SK-N-SH (cell line): ENCODE data around the gene PF4V1. TPM values are rescaled to one million over a fixed set of nuclear protein-coding genes. Genes with fewer than 3 reads are reported as not detected.

Experiments used
- CTCF ChIA-PET: fragments of 300-600, 350-600 bp; formaldehyde crosslinking; extraction: SDS; loops from one replicate; lab custom pipeline; 2021; lab: Yijun Ruan, JAX
- POLR2A ChIA-PET: fragments of 350-600 bp; sonication (Branson Sonifier 250); formaldehyde crosslinking; extraction: SDS; loops from one replicate; lab custom pipeline; 2020; ENCODE audit warnings: antibody characterized with exemption, inconsistent platforms; lab: Yijun Ruan, JAX
- DNase-seq: peaks from one replicate; pipeline ENCODE4 v3.0.0; 2012
- H2AFZ ChIP-seq: fragments of 200-600 bp; sonication (generic); 2 replicates; pipeline ENCODE4 v1.8.1; 2016; ENCODE audit warnings: antibody characterized with exemption, mild to moderate bottlenecking, low read depth
- H3F3A ChIP-seq: fragments of 200-600 bp; sonication (generic); replicated peaks from 2 replicates; pipeline ENCODE3; 2016; ENCODE audit warnings: antibody characterized with exemption, mild to moderate bottlenecking; ENCODE audit not compliant: insufficient read depth
- H3K27ac ChIP-seq, 2 experiments: fragments of 200-500 bp in 1 of 2; fragments of 200-600 bp in 1 of 2; sonication (Bioruptor generic) in 1 of 2; sonication (generic), shearing (Covaris generic) in 1 of 2; 2 replicates each; pipeline versions ENCODE4 v1.5.1 to v1.6.1; 2014 to 2016; ENCODE audit warnings: low read depth in 2 of 2, inconsistent platforms in 1 of 2, low read length in 1 of 2, mild to moderate bottlenecking in 1 of 2, mixed read lengths in 1 of 2
- H3K27me3 ChIP-seq: fragments of 200-600 bp; sonication (generic), shearing (Covaris generic); 2 replicates; pipeline ENCODE4 v1.6.1; 2016; ENCODE audit warnings: mixed run types; ENCODE audit not compliant: insufficient read depth
- H3K36me3 ChIP-seq, 2 experiments: fragments of 200-500 bp in 1 of 2; fragments of 200-600 bp in 1 of 2; sonication (Bioruptor generic) in 1 of 2; sonication (generic) in 1 of 2; replicated peaks in 1 of 2; 2 replicates each; pipeline versions ENCODE3 to v1.5.1; 2014 to 2016; ENCODE audit warnings: low read length in 1 of 2, mild to moderate bottlenecking in 1 of 2; ENCODE audit not compliant: insufficient read depth in 2 of 2, control insufficient read depth in 1 of 2
- H3K4me1 ChIP-seq, 2 experiments: fragments of 200-500 bp in 1 of 2; fragments of 200-600 bp in 1 of 2; sonication (Bioruptor generic) in 1 of 2; sonication (generic), shearing (Covaris generic) in 1 of 2; 2 replicates each; pipeline versions ENCODE4 v1.5.1 to v1.6.1; 2014 to 2016; ENCODE audit warnings: low read depth in 1 of 2, low read length in 1 of 2, mixed run types in 1 of 2; ENCODE audit not compliant: insufficient read depth in 2 of 2, control insufficient read depth in 1 of 2
- H3K4me2 ChIP-seq: fragments of 200-600 bp; sonication (generic), shearing (Covaris generic); 2 replicates; pipeline ENCODE4 v1.6.1; 2017; ENCODE audit warnings: mixed run types
- H3K4me3 ChIP-seq, 2 experiments: fragments of 200-500 bp in 1 of 2; fragments of 200-600 bp in 1 of 2; sonication (Bioruptor generic) in 1 of 2; sonication (generic), shearing (Covaris generic) in 1 of 2; 2 replicates each; pipeline versions ENCODE4 v1.5.1 to v1.8.1; 2014 to 2016; ENCODE audit warnings: low read depth in 2 of 2, inconsistent platforms in 1 of 2, low read length in 1 of 2, mild to moderate bottlenecking in 1 of 2, mixed read lengths in 1 of 2, moderate library complexity in 1 of 2
- H3K79me2 ChIP-seq: fragments of 200-600 bp; sonication (generic); 2 replicates; pipeline ENCODE4 v1.8.1; 2017; ENCODE audit warnings: mild to moderate bottlenecking; ENCODE audit not compliant: insufficient read depth
- H3K9ac ChIP-seq: fragments of 200-600 bp; sonication (generic); 2 replicates; pipeline ENCODE4 v1.6.1; 2017; ENCODE audit warnings: mixed run types
- H3K9me2 ChIP-seq: fragments of 200-600 bp; sonication (generic); 2 replicates; pipeline ENCODE4 v1.6.1; 2017; ENCODE audit warnings: mixed run types
- H3K9me3 ChIP-seq: fragments of 200-600 bp; sonication (generic); 2 replicates; pipeline ENCODE4 v1.6.1; 2017; ENCODE audit warnings: mixed run types, mild to moderate bottlenecking, moderate library complexity
- H4K20me1 ChIP-seq: fragments of 200-600 bp; sonication (generic); 2 replicates; pipeline ENCODE4 v1.6.1; 2017; ENCODE audit warnings: mild to moderate bottlenecking, mixed run types; ENCODE audit not compliant: insufficient read depth
- EZH2phosphoT487 ChIP-seq: fragments of 200-600 bp; sonication (generic); IDR thresholded peaks from 2 replicates; pipeline ENCODE4 v1.6.1; 2017; ENCODE audit warnings: low read depth, mixed run types, mild to moderate bottlenecking, antibody characterized with exemption, moderate library complexity, borderline replicate concordance
- FOSL2 ChIP-seq: IDR thresholded peaks from 2 replicates; pipeline ENCODE4 v1.4.0; 2012; ENCODE audit warnings: low read depth, mild to moderate bottlenecking, moderate library complexity, borderline replicate concordance
- FOXJ3 ChIP-seq: sonication (generic); formaldehyde crosslinking; IDR thresholded peaks from 2 replicates; pipeline ENCODE4 v1.5.1; 2020; ENCODE audit warnings: mild to moderate bottlenecking, missing genetic modification reagents
- GABPA ChIP-seq: IDR thresholded peaks from 2 replicates; pipeline ENCODE4 v1.4.0; 2012; ENCODE audit warnings: low read depth, mild to moderate bottlenecking
- GATA2 ChIP-seq: sonication (generic); formaldehyde crosslinking; IDR thresholded peaks from 2 replicates; pipeline ENCODE4 v1.5.0; 2020; ENCODE audit warnings: mild to moderate bottlenecking, missing genetic modification reagents
- MEF2A ChIP-seq: IDR thresholded peaks from 2 replicates; pipeline ENCODE4 v1.4.0; 2012; ENCODE audit warnings: low read depth, borderline replicate concordance
- MXI1 ChIP-seq: IDR thresholded peaks from 2 replicates; pipeline ENCODE4 v1.6.1; 2012; ENCODE audit warnings: mild to moderate bottlenecking, low read depth, low read length, improper control_type of control experiment
- NFIC ChIP-seq: IDR thresholded peaks from 2 replicates; pipeline ENCODE4 v1.4.0; 2012; ENCODE audit warnings: borderline replicate concordance
- NRF1 ChIP-seq: IDR thresholded peaks from 2 replicates; pipeline ENCODE4 v1.6.1; 2012; ENCODE audit warnings: low read depth, mild to moderate bottlenecking, low read length
- RAD21 ChIP-seq: IDR thresholded peaks from 2 replicates; pipeline ENCODE4 v1.6.1; 2012; ENCODE audit warnings: mild to moderate bottlenecking, low read length
- RCOR1 ChIP-seq: fragments of 150-350 bp; IDR thresholded peaks from 2 replicates; pipeline ENCODE4 v1.6.1; 2017; ENCODE audit warnings: antibody characterized with exemption, low read length
- RFX5 ChIP-seq: IDR thresholded peaks from 2 replicates; pipeline ENCODE4 v1.6.1; 2012; ENCODE audit warnings: mild to moderate bottlenecking, improper control_type of control experiment, low read length
- TEAD4 ChIP-seq: IDR thresholded peaks from 2 replicates; pipeline ENCODE4 v1.4.0; 2012; ENCODE audit warnings: mild to moderate bottlenecking, borderline replicate concordance; ENCODE audit not compliant: insufficient read depth
- USF1 ChIP-seq: IDR thresholded peaks from 2 replicates; pipeline ENCODE4 v1.4.0; 2012; ENCODE audit warnings: low read depth, borderline replicate concordance
- USF2 ChIP-seq: fragments of 150-350 bp; IDR thresholded peaks from 2 replicates; pipeline ENCODE4 v1.6.1; 2017; ENCODE audit warnings: antibody characterized with exemption, low read length, low read depth, borderline replicate concordance
- ZBTB33 ChIP-seq: IDR thresholded peaks from 2 replicates; pipeline ENCODE4 v1.4.0; 2012; ENCODE audit warnings: low read depth, borderline replicate concordance
- polyA plus RNA-seq, 3 experiments: library from polyadenylated mRNA; depleted of rRNA; stranded (reverse); fragments of >200 nt; gene quantifications; 2 replicates each; pipeline ENCODE4 v1.2.3, GENCODE V29; 2012

PF4V1 gene
- polyA plus RNA-seq, 1 of the 3 experiments (the other 2 are of a cell fraction): not detected

- ChIA-PET CTCF (interaction anchor here (0.7 kb wide), 1 partner anchor 132 kb away, joined by 3 read pairs; no protein-coding TSS in a partner anchor), POLR2A (interaction anchor here (0.6 kb wide), 1 partner anchor 369 kb away, joined by 4 read pairs; no protein-coding TSS in a partner anchor)
- H3K27me3 ChIP-seq: peaks cover 18% of the 10 kb centered on the region; the same call in 1 of the 2 replicates
- H4K20me1 ChIP-seq: no peaks in the 10 kb centered on the region
- no peak overlapping the region for H3K4me3 ChIP-seq
- no peak for TF ChIP-seq FOSL2
- TF ChIP-seq TEAD4: no peak
- TF ChIP-seq ZBTB33: no peak
- no peak for TF ChIP-seq NFIC
- TF ChIP-seq USF1: no peak
- no peak for TF ChIP-seq NRF1
- no peak for TF ChIP-seq RCOR1
- TF ChIP-seq, all 33 proteins: peak for 0
- Histone ChIP-seq H3K9me2 (no peaks in the 10 kb centered on the region), H3K9ac (no peak overlapping the region), H3K27ac (no peak overlapping the region), H3K4me2 (no peak overlapping the region), H3K79me2 (no peaks in the 10 kb centered on the region), H3K4me1 (no peaks in the 10 kb centered on the region), H2AFZ (no peak overlapping the region), H3K9me3 (no peaks in the 10 kb centered on the region), H3F3A (no peaks in the 10 kb centered on the region), H3K36me3 (no peaks in the 10 kb centered on the region)
- DNase-seq: no peak
Measured at GRCh38 chr4:73856518-73856917, 3.4 kb downstream of the PF4V1 start.

GRCh38 chr4:73859614-73860088, 6.6 kb downstream of the PF4V1 start:
- no peak overlapping the region for H2AFZ ChIP-seq
- no peak for DNase-seq
- no peaks in the 10 kb centered on the region for H3K9me3 ChIP-seq
- H3F3A ChIP-seq: no peaks in the 10 kb centered on the region
- H3K27ac ChIP-seq: no peak overlapping the region
- H3K36me3 ChIP-seq: no peaks in the 10 kb centered on the region
- peaks cover 37% of the 10 kb centered on the region for H3K27me3 ChIP-seq
- POLR2A ChIA-PET: no interaction called here
- no peaks in the 10 kb centered on the region for H3K9me2 ChIP-seq
- H3K79me2 ChIP-seq: no peaks in the 10 kb centered on the region
- H4K20me1 ChIP-seq: no peaks in the 10 kb centered on the region
- no peak overlapping the region for H3K4me2 ChIP-seq
- CTCF ChIA-PET: no interaction called here
- no peaks in the 10 kb centered on the region for H3K4me1 ChIP-seq
- H3K9ac ChIP-seq: no peak overlapping the region
- no peak overlapping the region for H3K4me3 ChIP-seq
- TF ChIP-seq EZH2phosphoT487: no peak
- no peak for TF ChIP-seq FOXJ3 (CRISPR knock-in tag)
- TF ChIP-seq GABPA: no peak
- TF ChIP-seq USF1: no peak
- TF ChIP-seq RAD21: no peak
- no peak for TF ChIP-seq GATA2 (CRISPR knock-in tag)
- no peak for TF ChIP-seq NRF1
- TF ChIP-seq MEF2A: no peak
- TF ChIP-seq MXI1: no peak
- no peak for TF ChIP-seq FOSL2
- no peak for TF ChIP-seq RFX5
- TF ChIP-seq USF2: no peak
